MCF 10A (cell line): ENCODE results near the gene PRKACG. TPM values are rescaled to one million over a fixed set of nuclear protein-coding genes. Genes with fewer than 3 reads are reported as not detected.
A peak's percentile ranks its signal among the peaks of the same experiment; 100 is the strongest.

ENCODE experiments used
- BruUV-seq: library from RNA; stranded (reverse); fragments of 400-500 nt; replicated peaks from 2 replicates; lab custom pipeline; 2021; lab: Mats Ljungman, UMichigan
- CTCF ChIA-PET: fragments of 300-600 bp; sonication (Branson Sonifier 250); formaldehyde crosslinking; extraction: SDS; loops from one replicate; lab custom pipeline; 2021; ENCODE audit warnings: antibody characterized with exemption, inconsistent platforms; lab: Yijun Ruan, JAX
- POLR2A ChIA-PET: fragments of 300-600, 350-650 bp; sonication (Branson Sonifier 250); formaldehyde crosslinking; extraction: SDS; loops from one replicate; lab custom pipeline; 2020; ENCODE audit warnings: antibody characterized with exemption, inconsistent platforms; lab: Yijun Ruan, JAX
- DNase-seq: peaks from one replicate; pipeline ENCODE4 v3.0.0-alpha.2; 2018; ENCODE audit not compliant: unreplicated experiment
- H3K27ac Mint-ChIP-seq: one replicate; pipeline ENCODE4 v1.8.0; 2022; ENCODE audit warnings: mild to moderate bottlenecking, low read depth, mixed read lengths; ENCODE audit not compliant: unreplicated experiment
- H3K27me3 Mint-ChIP-seq: one replicate; pipeline ENCODE4 v1.8.0; 2022; ENCODE audit warnings: mixed read lengths; ENCODE audit not compliant: insufficient read depth, unreplicated experiment
- H3K36me3 Mint-ChIP-seq: one replicate; pipeline ENCODE4 v1.8.0; 2022; ENCODE audit warnings: mild to moderate bottlenecking, moderate library complexity, mixed read lengths; ENCODE audit not compliant: insufficient read depth, unreplicated experiment
- H3K4me1 Mint-ChIP-seq: one replicate; pipeline ENCODE4 v1.8.0; 2022; ENCODE audit warnings: mixed read lengths; ENCODE audit not compliant: insufficient read depth, unreplicated experiment
- H3K4me3 Mint-ChIP-seq: one replicate; pipeline ENCODE4 v1.8.0; 2022; ENCODE audit warnings: mild to moderate bottlenecking, moderate library complexity, mixed read lengths; ENCODE audit not compliant: unreplicated experiment
- H3K9me3 Mint-ChIP-seq: one replicate; pipeline ENCODE4 v1.8.0; 2022; ENCODE audit warnings: mixed read lengths; ENCODE audit not compliant: unreplicated experiment
- CTCF ChIP-seq: fragments of 200-600 bp; IDR thresholded peaks from one replicate; pipeline ENCODE4 v1.8.0; 2022; ENCODE audit warnings: antibody characterized with exemption, mild to moderate bottlenecking; ENCODE audit not compliant: unreplicated experiment
- intact Hi-C: fragments of 100-400 bp; cut with micrococcal nuclease; formaldehyde crosslinking; loops from 2 replicates; pipeline ENCODE4 v1.14.1; 2022
- total RNA-seq: library from RNA; stranded (reverse); gene quantifications from 2 replicates; pipeline ENCODE4 v1.2.3, GENCODE V29; 2022

Gene PRKACG
- total RNA-seq, 1 experiment from 2014 or later: not detected

- BruUV-seq: no TSS peak
- Mint-ChIP-seq H3K4me1 (peaks cover 6% of the 10 kb centered on the region), H3K9me3 (no peaks in the 10 kb centered on the region), H3K27ac (no peak overlapping the region), H3K4me3 (no peak overlapping the region), H3K36me3 (peaks cover 21% of the 10 kb centered on the region), H3K27me3 (no peaks in the 10 kb centered on the region)
- ChIA-PET POLR2A (no interaction called here), CTCF (interaction anchor here (0.7 to 20.2 kb wide), 4 partner anchors 11 to 480 kb away, joined by 4 to 481 read pairs (median 12); partner anchors contain the start of gene FXN)
- intact Hi-C loops: no loop called here
- no peak for DNase-seq
- no peak for TF ChIP-seq CTCF
Measured at GRCh38 chr9:69047371-69047770, 33.5 kb upstream of the PRKACG start.

GRCh38 chr9:69046723-69047122 is 32.8 kb upstream of the PRKACG start:
- H3K9me3 Mint-ChIP-seq: no peaks in the 10 kb centered on the region
- no peak overlapping the region for H3K4me3 Mint-ChIP-seq
- POLR2A ChIA-PET: no interaction called here
- peaks cover 18% of the 10 kb centered on the region for H3K36me3 Mint-ChIP-seq
- peaks cover 6% of the 10 kb centered on the region for H3K4me1 Mint-ChIP-seq
- DNase-seq: no peak
- H3K27ac Mint-ChIP-seq: no peak overlapping the region
- BruUV-seq: no TSS peak
- no peaks in the 10 kb centered on the region for H3K27me3 Mint-ChIP-seq
- CTCF ChIA-PET: interaction anchor here (1.3 to 20.2 kb wide), 3 partner anchors 10 to 148 kb away, joined by 3 to 481 read pairs (median 19); partner anchors contain the start of gene FXN
- TF ChIP-seq CTCF: no peak
- intact Hi-C loops: no loop called here

- ChIA-PET CTCF (interaction anchor here (0.7 to 20.2 kb wide), 6 partner anchors 8 to 149 kb away, joined by 3 to 481 read pairs (median 4); no protein-coding TSS in a partner anchor), POLR2A (interaction anchor here (0.7 kb wide), 2 partner anchors 12 to 186 kb away, joined by 4 to 5 read pairs; no protein-coding TSS in a partner anchor)
- DNase-seq: no peak
- no peak overlapping the region for H3K27ac Mint-ChIP-seq
- H3K27me3 Mint-ChIP-seq: no peaks in the 10 kb centered on the region
- no peak overlapping the region for H3K4me3 Mint-ChIP-seq
- no peaks in the 10 kb centered on the region for H3K9me3 Mint-ChIP-seq
- intact Hi-C loops: no loop called here
- peaks cover 6% of the 10 kb centered on the region for H3K4me1 Mint-ChIP-seq
- no peak for TF ChIP-seq CTCF
- BruUV-seq: no TSS peak
- H3K36me3 Mint-ChIP-seq: peaks cover 18% of the 10 kb centered on the region
Measured at GRCh38 chr9:69045821-69046220, 31.9 kb upstream of the PRKACG start.

- POLR2A ChIA-PET: no interaction called here
- intact Hi-C loops: no loop called here
- CTCF ChIA-PET: interaction anchor here (0.5 to 20.2 kb wide), 8 partner anchors 9 to 461 kb away, joined by 3 to 481 read pairs (median 4); partner anchors contain the start of gene FXN
- TF ChIP-seq CTCF: no peak
- Mint-ChIP-seq H3K4me3 (no peak overlapping the region), H3K27me3 (no peaks in the 10 kb centered on the region), H3K9me3 (no peaks in the 10 kb centered on the region), H3K36me3 (peaks cover 12% of the 10 kb centered on the region), H3K4me1 (peaks cover 6% of the 10 kb centered on the region), H3K27ac (peak overlapping the region; percentile 50)
- DNase-seq: no peak
- no TSS peak for BruUV-seq
Measured at GRCh38 chr9:69044240-69045219, 30.6 kb upstream of the PRKACG start.
